BJ (cell line): ENCODE results near the gene SHISAL1. TPM values are rescaled to one million over a fixed set of nuclear protein-coding genes. Genes with fewer than 3 reads are reported as not detected.

Source experiments
- CTCF ChIA-PET: fragments of 350-600 bp; formaldehyde crosslinking; extraction: SDS; loops from one replicate; lab custom pipeline; 2021; ENCODE audit warnings: antibody characterized with exemption, inconsistent platforms; lab: Yijun Ruan, JAX
- POLR2A ChIA-PET: fragments of 300-600 bp; sonication (Branson Sonifier 250); formaldehyde crosslinking; extraction: SDS; loops from one replicate; lab custom pipeline; 2021; ENCODE audit warnings: antibody characterized with exemption; lab: Charles Lee
- DNase-seq: peaks from one replicate; pipeline ENCODE4 v3.0.0-alpha.2; 2011; ENCODE audit warnings: low read depth
- H3K27me3 ChIP-seq: 2 replicates; pipeline ENCODE4 v1.6.0; 2011; ENCODE audit warnings: low read length; ENCODE audit not compliant: control insufficient read depth, insufficient read depth
- H3K36me3 ChIP-seq: 2 replicates; pipeline ENCODE4 v1.5.1; 2011; ENCODE audit warnings: low read length; ENCODE audit not compliant: control insufficient read depth, insufficient read depth
- H3K4me3 ChIP-seq: 2 replicates; pipeline ENCODE4 v1.5.1; 2011; ENCODE audit warnings: low read depth, mild to moderate bottlenecking, control low read depth, low read length
- polyA plus RNA-seq: library from polyadenylated mRNA; depleted of rRNA; stranded (reverse); fragments of >200 nt; gene quantifications from 2 replicates; pipeline ENCODE4 v1.2.3, GENCODE V29; 2011; rRNA removed
- TF ChIP-seq, protein P1 (sequence below): IDR thresholded peaks from 2 replicates; pipeline ENCODE4 v1.5.1; 2011; ENCODE audit warnings: low read depth, mild to moderate bottlenecking, control low read depth, inconsistent platforms, low read length, moderate library complexity; ENCODE audit not compliant: insufficient read depth

Gene SHISAL1
- polyA plus RNA-seq, 1 experiment: 0.34 TPM

DNA sequence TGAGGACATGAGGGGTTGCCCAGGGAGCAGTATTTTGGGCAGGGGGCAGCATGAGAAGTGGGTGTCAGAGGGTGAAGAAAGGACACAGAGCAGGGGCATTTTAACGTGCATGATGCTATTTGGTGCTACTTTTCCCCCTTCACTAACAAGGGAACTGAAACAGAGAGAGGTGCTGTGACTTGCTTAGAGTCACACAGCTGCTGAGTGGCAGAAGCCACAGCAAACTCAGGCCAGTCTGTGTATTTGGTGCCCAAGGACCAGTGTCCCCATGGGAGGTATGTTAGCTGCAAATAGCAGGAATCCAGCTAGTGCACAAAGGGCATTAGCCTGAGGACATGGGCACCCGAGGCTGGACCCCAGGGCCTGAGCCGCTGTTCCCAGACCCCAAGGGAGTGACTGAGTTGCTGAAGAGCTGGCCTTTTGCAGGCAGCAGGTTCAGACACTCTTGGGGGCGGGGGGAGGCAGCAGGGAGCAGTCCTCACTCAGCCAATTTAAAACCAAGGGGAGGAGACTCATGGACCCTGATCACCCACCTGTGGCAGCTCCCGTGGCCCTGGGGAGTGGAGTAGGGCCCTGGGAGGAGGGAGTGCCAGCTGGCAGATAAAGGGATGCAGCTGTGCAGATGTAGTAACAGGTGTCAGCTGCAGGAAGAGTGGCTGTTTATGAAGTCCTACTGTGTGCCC is 117.4 kb downstream of the SHISAL1 start:
- POLR2A ChIA-PET: no interaction called here

DNA sequence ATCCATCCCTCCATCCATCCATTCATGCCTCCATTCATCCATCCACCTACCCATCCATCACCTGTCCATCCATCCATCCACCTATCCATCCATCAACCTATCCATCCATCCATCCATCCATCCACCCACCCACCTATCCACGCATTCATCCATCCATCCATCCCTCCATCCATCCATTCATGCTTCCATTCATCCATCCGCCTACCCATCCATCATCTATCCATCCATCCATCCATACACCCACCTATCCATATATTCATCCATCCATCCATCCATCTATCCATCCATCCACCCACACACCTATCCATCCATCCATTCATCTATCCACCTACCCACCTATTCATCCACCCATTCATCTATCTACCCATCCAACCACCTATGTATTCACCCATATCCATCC is 118.2 kb downstream of the SHISAL1 start:
- POLR2A ChIA-PET: no interaction called here
- CTCF ChIA-PET: interaction anchor here (0.6 kb wide), 1 partner anchor 1197 kb away, joined by 4 read pairs; no protein-coding TSS in a partner anchor
- TF ChIP-seq, protein P1, sequence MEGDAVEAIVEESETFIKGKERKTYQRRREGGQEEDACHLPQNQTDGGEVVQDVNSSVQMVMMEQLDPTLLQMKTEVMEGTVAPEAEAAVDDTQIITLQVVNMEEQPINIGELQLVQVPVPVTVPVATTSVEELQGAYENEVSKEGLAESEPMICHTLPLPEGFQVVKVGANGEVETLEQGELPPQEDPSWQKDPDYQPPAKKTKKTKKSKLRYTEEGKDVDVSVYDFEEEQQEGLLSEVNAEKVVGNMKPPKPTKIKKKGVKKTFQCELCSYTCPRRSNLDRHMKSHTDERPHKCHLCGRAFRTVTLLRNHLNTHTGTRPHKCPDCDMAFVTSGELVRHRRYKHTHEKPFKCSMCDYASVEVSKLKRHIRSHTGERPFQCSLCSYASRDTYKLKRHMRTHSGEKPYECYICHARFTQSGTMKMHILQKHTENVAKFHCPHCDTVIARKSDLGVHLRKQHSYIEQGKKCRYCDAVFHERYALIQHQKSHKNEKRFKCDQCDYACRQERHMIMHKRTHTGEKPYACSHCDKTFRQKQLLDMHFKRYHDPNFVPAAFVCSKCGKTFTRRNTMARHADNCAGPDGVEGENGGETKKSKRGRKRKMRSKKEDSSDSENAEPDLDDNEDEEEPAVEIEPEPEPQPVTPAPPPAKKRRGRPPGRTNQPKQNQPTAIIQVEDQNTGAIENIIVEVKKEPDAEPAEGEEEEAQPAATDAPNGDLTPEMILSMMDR: no peak
- DNase-seq: no peak
- Histone ChIP-seq H3K4me3 (no peak overlapping the region), H3K36me3 (no peaks in the 10 kb centered on the region), H3K27me3 (peaks cover 14% of the 10 kb centered on the region)

More for the DNA sequence above, 117.4 kb downstream of the SHISAL1 start:
- Histone ChIP-seq H3K27me3 (peaks cover 14% of the 10 kb centered on the region), H3K4me3 (no peak overlapping the region), H3K36me3 (no peaks in the 10 kb centered on the region)
- TF ChIP-seq, protein P1: no peak
- DNase-seq: no peak
- CTCF ChIA-PET: interaction anchor here (1.1 kb wide), 1 partner anchor 9 kb away, joined by 4 read pairs; no protein-coding TSS in a partner anchor

Other genes with a start within 250 kb of the SHISAL1 start
- gene PARVG, start 132.0 kb downstream of the SHISAL1 start, polyA plus RNA-seq: not detected in 2 replicates
- 15.1 and 21.5 TPM in 2 replicates for gene RTL6, start 185.3 kb upstream of the SHISAL1 start, polyA plus RNA-seq